GM11168 (cell line): ENCODE measurements around the gene WDR77.

Source experiments
- in situ Hi-C: fragments of 300-500 bp; cut with MboI; formaldehyde crosslinking; loops from one replicate; pipeline ENCODE4 v1.12.0; 2022; ENCODE audit warnings: low sequenced_read_pairs; ENCODE audit not compliant: unreplicated experiment

WDR77 gene

GRCh38 chr1:111448918-111449702 is at the start of gene WDR77, which contains the start of gene ATP5PB:
Gene WDR77, minus strand, starts transcription at chr1:111449256. Its CDS starts 87 bp downstream, at chr1:111449169.
Gene ATP5PB, plus strand, starts transcription at chr1:111449464. Its CDS starts 78 bp downstream, at chr1:111449542.
- in situ Hi-C loops, result no loop called here

GRCh38 chr1:111497592-111497991 is 48.5 kb upstream of the WDR77 start:
- in situ Hi-C loops, result no loop called here

GRCh38 chr1:111496398-111496797 is 47.3 kb upstream of the WDR77 start:
- in situ Hi-C loops, result no loop called here

- in situ Hi-C loops, result no loop called here
Measured at GRCh38 chr1:111491070-111491469, 42.0 kb upstream of the WDR77 start.

GRCh38 chr1:111490220-111490619 is 41.2 kb upstream of the WDR77 start:
- in situ Hi-C loops, result no loop called here

GRCh38 chr1:111489604-111490003 is 40.5 kb upstream of the WDR77 start:
- in situ Hi-C loops, result no loop called here

GRCh38 chr1:111488669-111489068 is 39.6 kb upstream of the WDR77 start:
- in situ Hi-C loops, result no loop called here

GRCh38 chr1:111487133-111487532 is 38.1 kb upstream of the WDR77 start:
- in situ Hi-C loops, result no loop called here

GRCh38 chr1:111486431-111486830 is 37.4 kb upstream of the WDR77 start:
- in situ Hi-C loops, result no loop called here

- in situ Hi-C loops, result no loop called here
Measured at GRCh38 chr1:111484391-111485026, 35.5 kb upstream of the WDR77 start.

- in situ Hi-C loops, result no loop called here
Measured at GRCh38 chr1:111483876-111484275, 34.8 kb upstream of the WDR77 start.

- in situ Hi-C loops, result no loop called here
Measured at GRCh38 chr1:111483166-111483565, 34.1 kb upstream of the WDR77 start.

GRCh38 chr1:111481387-111482221 is 32.5 kb upstream of the WDR77 start:
- in situ Hi-C loops, result no loop called here

- in situ Hi-C loops, result no loop called here
Measured at GRCh38 chr1:111480674-111481073, 31.6 kb upstream of the WDR77 start.

GRCh38 chr1:111476761-111477309 is 27.8 kb upstream of the WDR77 start:
- in situ Hi-C loops, result no loop called here

- in situ Hi-C loops, result no loop called here
Measured at GRCh38 chr1:111476214-111476613, 27.2 kb upstream of the WDR77 start.

GRCh38 chr1:111475701-111476100 is 26.6 kb upstream of the WDR77 start:
- in situ Hi-C loops, result no loop called here

GRCh38 chr1:111474521-111474920 is 25.5 kb upstream of the WDR77 start:
- in situ Hi-C loops, result no loop called here

GRCh38 chr1:111474106-111474505 is 25.1 kb upstream of the WDR77 start:
- in situ Hi-C loops, result no loop called here

- in situ Hi-C loops, result no loop called here
Measured at GRCh38 chr1:111471538-111471937, 22.5 kb upstream of the WDR77 start.

GRCh38 chr1:111471012-111471411 is 22.0 kb upstream of the WDR77 start:
- in situ Hi-C loops, result no loop called here
